Mesenchymal stem cell (in vitro differentiated cells and primary cell): Measurements from ENCODE around the gene APP.

Experiments used
- DNase-seq: peaks from one replicate; pipeline ENCODE4 v3.0.0-alpha.2; 2013
- H2AFZ ChIP-seq: one replicate; pipeline ENCODE4 v1.6.1; 2013; ENCODE audit warnings: low read depth, mild to moderate bottlenecking, control low read depth, inconsistent platforms, low read length, moderate library complexity
- H2AK5ac ChIP-seq: 2 replicates; pipeline ENCODE4 v1.6.1; 2013; ENCODE audit warnings: low read length, moderate library complexity, mild to moderate bottlenecking, inconsistent platforms; ENCODE audit not compliant: severe bottlenecking
- H2BK120ac ChIP-seq: one replicate; pipeline ENCODE4 v1.6.1; 2013; ENCODE audit warnings: low read depth, mild to moderate bottlenecking, inconsistent platforms, low read length, moderate library complexity
- H2BK12ac ChIP-seq, 2 experiments: one replicate each; pipeline ENCODE4 v1.6.1; 2013; ENCODE audit warnings: inconsistent platforms in 2 of 2, low read length in 2 of 2, mild to moderate bottlenecking in 2 of 2, moderate library complexity in 2 of 2, control low read depth in 1 of 2
- H2BK15ac ChIP-seq: one replicate; pipeline ENCODE4 v1.6.1; 2013; ENCODE audit warnings: mild to moderate bottlenecking, low read depth, inconsistent platforms; ENCODE audit not compliant: poor library complexity, severe bottlenecking
- H2BK5ac ChIP-seq: 2 replicates; pipeline ENCODE4 v1.6.1; 2013; ENCODE audit warnings: low read depth, mild to moderate bottlenecking, low read length, control low read depth, inconsistent platforms; ENCODE audit not compliant: poor library complexity, severe bottlenecking
- H3K14ac ChIP-seq, 2 experiments: one replicate each; pipeline ENCODE4 v1.6.1; 2013; ENCODE audit warnings: inconsistent platforms in 2 of 2, low read length in 2 of 2, control low read depth in 1 of 2, mild to moderate bottlenecking in 1 of 2, moderate library complexity in 1 of 2
- H3K18ac ChIP-seq, 2 experiments: one replicate each; pipeline ENCODE4 v1.6.1; 2013; ENCODE audit warnings: inconsistent platforms in 2 of 2, low read length in 2 of 2, control low read depth in 1 of 2, low read depth in 1 of 2, mild to moderate bottlenecking in 1 of 2
- H3K23ac ChIP-seq, 2 experiments: one replicate each; pipeline ENCODE4 v1.6.1; 2013; ENCODE audit warnings: inconsistent platforms in 2 of 2, low read length in 2 of 2, mild to moderate bottlenecking in 2 of 2, moderate library complexity in 2 of 2, control low read depth in 1 of 2
- H3K27ac ChIP-seq: 2 replicates; pipeline ENCODE4 v1.5.1; 2013; ENCODE audit warnings: mild to moderate bottlenecking, moderate library complexity, low read length, control low read depth, inconsistent platforms; ENCODE audit not compliant: poor library complexity, severe bottlenecking
- H3K27me3 ChIP-seq, 2 experiments: 2 replicates each; pipeline versions ENCODE4 v1.6.1 to v1.7.0; 2013; ENCODE audit warnings: low read length in 2 of 2, mild to moderate bottlenecking in 2 of 2, moderate library complexity in 2 of 2, control low read depth in 1 of 2, inconsistent platforms in 1 of 2; ENCODE audit not compliant: control insufficient read depth in 1 of 2, insufficient read depth in 1 of 2
- H3K36me3 ChIP-seq, 2 experiments: 2 replicates each; pipeline versions ENCODE4 v1.6.1 to v1.7.0; 2013; ENCODE audit warnings: low read length in 2 of 2, control low read depth in 1 of 2, inconsistent platforms in 1 of 2, low read depth in 1 of 2, mild to moderate bottlenecking in 1 of 2; ENCODE audit not compliant: insufficient read depth in 2 of 2, control insufficient read depth in 1 of 2
- H3K4ac ChIP-seq, 2 experiments: one replicate each; pipeline ENCODE4 v1.6.1; 2013; ENCODE audit warnings: inconsistent platforms in 2 of 2, low read length in 2 of 2, mild to moderate bottlenecking in 2 of 2, moderate library complexity in 2 of 2, control low read depth in 1 of 2, low read depth in 1 of 2
- H3K4me1 ChIP-seq: 2 replicates; pipeline ENCODE4 v1.6.1; 2013; ENCODE audit warnings: low read depth, low read length, control low read depth; ENCODE audit not compliant: control insufficient read depth, insufficient read depth
- H3K4me2 ChIP-seq: 2 replicates; pipeline ENCODE4 v1.6.1; 2013; ENCODE audit warnings: low read length, mild to moderate bottlenecking, inconsistent platforms; ENCODE audit not compliant: poor library complexity, severe bottlenecking
- H3K4me3 ChIP-seq, 2 experiments: 2 replicates each; pipeline versions ENCODE4 v1.5.1 to v1.7.0; 2013; ENCODE audit warnings: low read length in 2 of 2, mild to moderate bottlenecking in 2 of 2, control low read depth in 1 of 2, low read depth in 1 of 2; ENCODE audit not compliant: insufficient read depth in 1 of 2
- H3K79me1 ChIP-seq: replicated peaks from 2 replicates; pipeline ENCODE4 v1.6.1; 2013; ENCODE audit warnings: mild to moderate bottlenecking, control low read depth, low read length, inconsistent platforms; ENCODE audit not compliant: poor library complexity, severe bottlenecking
- H3K9ac ChIP-seq: 2 replicates; pipeline ENCODE4 v1.7.0; 2013; ENCODE audit warnings: mild to moderate bottlenecking, low read length, moderate library complexity
- H3K9me3 ChIP-seq: 2 replicates; pipeline ENCODE4 v1.7.0; 2013; ENCODE audit warnings: mild to moderate bottlenecking, low read length; ENCODE audit not compliant: control insufficient read depth
- H4K8ac ChIP-seq: one replicate; pipeline ENCODE4 v1.6.1; 2013; ENCODE audit warnings: inconsistent platforms, mild to moderate bottlenecking, low read length, moderate library complexity
- H4K91ac ChIP-seq: one replicate; pipeline ENCODE4 v1.6.1; 2013; ENCODE audit warnings: mild to moderate bottlenecking, low read length, inconsistent platforms
- WGBS: methylation state at CpG from one replicate; pipeline ENCODE4 v1.1.7; 2013; ENCODE audit warnings: mixed read lengths; 5-methylcytosine and 5-hydroxymethylcytosine counted together

Gene APP

GRCh38 chr21:25983745-25984144 is 186.8 kb downstream of the APP start:
- DNase-seq: no peak
- Histone ChIP-seq H3K27me3 (no peaks in the 10 kb centered on the region), H3K9me3 (no peaks in the 10 kb centered on the region), H3K36me3 (peaks cover 6 to 77% of the 10 kb centered on the region in 2 experiments), H2BK120ac (no peak overlapping the region), H2BK15ac (no peak overlapping the region), H3K18ac (no peak overlapping the region), H3K4me2 (no peak overlapping the region), H3K27ac (no peak overlapping the region), H2BK12ac (no peak overlapping the region), H2BK5ac (no peak overlapping the region), H4K91ac (no peak overlapping the region), H3K23ac (no peak overlapping the region), H3K14ac (no peak overlapping the region), H3K4me3 (no peak overlapping the region), H3K79me1 (peaks cover 19% of the 10 kb centered on the region), H3K4ac (no peak overlapping the region), H3K4me1 (peaks cover 2% of the 10 kb centered on the region), H2AK5ac (no peak overlapping the region), H2AFZ (no peak overlapping the region), H3K9ac (no peak overlapping the region), H4K8ac (no peak overlapping the region)
- WGBS: 73% methylated on average over 3 of the region's 3 CpGs

- Histone ChIP-seq H2BK120ac (no peak overlapping the region), H3K27ac (no peak overlapping the region), H3K18ac (no peak overlapping the region), H2AFZ (no peak overlapping the region), H3K9ac (no peak overlapping the region), H3K14ac (no peak overlapping the region), H3K79me1 (peaks cover 17% of the 10 kb centered on the region), H3K4me3 (no peak overlapping the region), H3K4ac (no peak overlapping the region), H3K36me3 (peaks cover 6 to 78% of the 10 kb centered on the region in 2 experiments), H4K8ac (no peak overlapping the region), H2BK5ac (no peak overlapping the region), H2BK15ac (no peak overlapping the region), H3K23ac (no peak overlapping the region), H3K4me2 (no peak overlapping the region), H3K9me3 (no peaks in the 10 kb centered on the region), H3K4me1 (no peaks in the 10 kb centered on the region), H2BK12ac (no peak overlapping the region), H2AK5ac (no peak overlapping the region), H3K27me3 (no peaks in the 10 kb centered on the region), H4K91ac (no peak overlapping the region)
- 97% methylated on average over 3 of the region's 3 CpGs for WGBS
- DNase-seq: no peak
Observed at GRCh38 chr21:25980710-25981109, 189.9 kb downstream of the APP start.

DNA sequence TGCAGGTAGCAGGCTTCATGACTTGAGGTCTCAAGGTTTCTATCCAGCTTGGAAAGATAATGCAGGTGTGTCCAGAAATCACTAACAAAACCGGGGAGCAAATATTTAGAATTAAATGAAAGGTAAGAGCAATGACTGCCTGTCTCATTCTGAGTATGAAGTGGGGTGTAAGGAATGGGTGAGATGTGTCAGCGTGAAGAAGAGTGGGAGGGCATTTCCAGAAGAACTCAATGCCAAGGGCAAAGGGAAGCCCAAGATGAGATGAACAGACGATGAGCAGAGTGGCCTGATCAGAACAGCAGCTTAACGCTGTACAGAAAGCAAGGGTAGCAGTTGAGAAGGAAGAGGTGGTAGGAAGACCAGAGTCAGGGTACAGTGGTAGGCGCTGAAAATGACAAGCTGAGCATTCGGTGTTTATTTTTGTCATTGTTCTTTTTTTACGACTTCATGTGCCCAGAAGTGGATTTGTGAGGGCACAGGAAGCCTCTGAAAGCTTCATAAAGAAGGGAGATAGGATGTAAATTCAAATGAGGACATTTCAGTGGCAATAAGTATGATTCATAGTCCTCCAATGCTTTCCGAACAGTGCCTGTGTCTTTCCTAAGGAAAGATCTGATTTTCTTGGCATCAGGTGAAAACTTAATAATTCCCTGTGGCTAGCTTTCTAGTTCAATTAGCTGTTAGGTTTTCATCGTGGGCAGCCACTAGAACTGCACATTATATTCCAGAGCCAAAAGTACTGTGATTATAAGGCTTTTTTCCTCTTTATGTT is 190.5 kb downstream of the APP start:
- H3K9ac ChIP-seq: no peak overlapping the region

GRCh38 chr21:25977068-25977611 is 193.4 kb downstream of the APP start:
- H3K14ac ChIP-seq: no peak overlapping the region
- no peak overlapping the region for H2BK120ac ChIP-seq
- no peak overlapping the region for H3K4ac ChIP-seq
- H3K9ac ChIP-seq: no peak overlapping the region
- peaks cover 1% of the 10 kb centered on the region for H3K4me1 ChIP-seq
- no peak overlapping the region for H4K8ac ChIP-seq
- no peak overlapping the region for H3K4me2 ChIP-seq
- H3K4me3 ChIP-seq: no peak overlapping the region
- no peak overlapping the region for H3K18ac ChIP-seq
- no peaks in the 10 kb centered on the region for H3K27me3 ChIP-seq
- no peak for DNase-seq
- no peak overlapping the region for H2BK15ac ChIP-seq
- H3K9me3 ChIP-seq: no peaks in the 10 kb centered on the region
- no peak overlapping the region for H2AFZ ChIP-seq
- H4K91ac ChIP-seq: no peak overlapping the region
- H2BK12ac ChIP-seq: no peak overlapping the region
- H3K36me3 ChIP-seq: peaks cover 13 to 93% of the 10 kb centered on the region in 2 experiments
- H3K23ac ChIP-seq: no peak overlapping the region
- peaks cover 18% of the 10 kb centered on the region for H3K79me1 ChIP-seq
- no peak overlapping the region for H2BK5ac ChIP-seq
- no peak overlapping the region for H3K27ac ChIP-seq
- H2AK5ac ChIP-seq: no peak overlapping the region

More for the DNA sequence above, 190.5 kb downstream of the APP start:
- Histone ChIP-seq H2BK15ac (no peak overlapping the region), H3K36me3 (peaks cover 7 to 78% of the 10 kb centered on the region in 2 experiments), H3K27me3 (no peaks in the 10 kb centered on the region), H3K18ac (no peak overlapping the region), H3K9me3 (no peaks in the 10 kb centered on the region), H2BK120ac (no peak overlapping the region), H3K23ac (no peak overlapping the region), H3K14ac (no peak overlapping the region), H3K27ac (no peak overlapping the region), H3K4me3 (no peak overlapping the region), H2AK5ac (no peak overlapping the region), H2BK5ac (no peak overlapping the region), H3K4me2 (no peak overlapping the region), H4K8ac (no peak overlapping the region), H3K4ac (no peak overlapping the region), H3K79me1 (peaks cover 13% of the 10 kb centered on the region), H2BK12ac (no peak overlapping the region), H2AFZ (no peak overlapping the region), H4K91ac (no peak overlapping the region), H3K4me1 (no peaks in the 10 kb centered on the region)
- DNase-seq: no peak
- WGBS: 98% methylated on average over 8 of the region's 9 CpGs
